Stimulated activated CD8-positive, alpha-beta memory T cell treated with anti-CD3 and anti-CD28 coated beads, Interleukin-12 subunit alpha, Interleukin-12 subunit beta, amount 100 ng/mL, for 4 hours (primary cell): ENCODE results near the gene SCNN1B.
"Not testable (repeated sequence)": the region's sequence is repeated elsewhere in the genome, so short reads cannot be mapped to it uniquely, and the experiment has no call there.

Source experiments
- DNase-seq: peaks from one replicate; pipeline ENCODE4 v3.0.0-alpha.2; 2020; ENCODE audit warnings: low read depth

The SCNN1B gene

DNA sequence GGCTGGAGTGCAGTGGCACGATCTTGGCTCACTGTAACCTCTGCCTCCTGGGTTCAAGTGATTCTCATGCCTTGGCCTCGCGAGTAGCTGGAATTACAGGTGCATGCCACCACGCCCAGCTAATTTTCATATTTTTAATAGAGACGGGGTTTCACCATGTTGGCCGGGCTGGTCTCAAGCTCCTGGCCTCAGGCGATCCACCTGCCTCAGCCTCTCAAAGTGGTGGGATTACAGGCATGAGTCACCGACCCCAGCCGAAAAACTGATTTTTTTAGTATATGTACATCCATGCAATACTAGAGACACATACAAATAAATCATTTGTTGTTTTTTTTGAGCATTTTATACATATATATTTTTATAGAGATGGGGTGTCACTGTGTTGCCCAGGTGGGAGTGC is 79.6 kb downstream of the SCNN1B start:
- not testable (repeated sequence) for DNase-seq

DNA sequence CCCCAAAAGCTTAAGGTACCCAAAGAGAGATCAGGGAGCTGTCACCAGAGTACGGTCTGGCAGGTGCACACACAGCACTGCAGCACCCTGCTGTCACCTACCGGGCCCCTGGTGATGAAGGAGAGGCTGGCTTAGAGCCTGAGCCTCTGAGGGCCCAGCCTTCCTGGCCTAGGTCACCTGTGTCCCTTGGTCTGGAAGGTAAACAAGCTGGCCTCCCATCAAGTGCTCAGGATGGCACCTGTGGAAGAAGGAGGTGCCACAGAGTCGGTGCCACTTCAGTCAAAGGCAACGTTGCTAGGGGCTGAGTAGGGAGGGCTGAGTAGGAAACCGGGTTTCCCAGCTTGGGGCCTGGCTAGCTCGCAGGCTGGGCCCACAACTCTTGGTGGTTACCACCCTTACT is 80.2 kb downstream of the SCNN1B start:
- DNase-seq = no peak

DNA sequence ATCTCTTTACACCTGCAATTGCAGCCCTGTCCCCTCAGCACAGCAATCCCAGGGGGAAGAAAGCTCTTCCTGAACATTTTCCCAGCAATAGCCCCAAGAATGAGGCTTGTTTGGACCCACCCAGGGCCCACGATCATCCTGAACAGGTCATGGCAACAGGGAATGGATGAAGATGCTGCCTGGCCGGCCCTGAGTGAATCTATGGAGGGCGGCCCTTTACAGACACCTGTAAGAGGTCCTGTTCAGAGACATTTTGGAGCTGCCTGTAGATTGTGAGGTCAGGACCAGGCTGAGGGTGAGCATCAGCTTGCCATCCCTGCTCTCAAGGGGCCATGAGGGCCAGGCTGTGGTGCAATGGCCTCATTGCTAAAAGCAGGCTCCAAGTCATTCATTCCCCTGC is 81.8 kb downstream of the SCNN1B start:
- DNase-seq = no peak

DNA sequence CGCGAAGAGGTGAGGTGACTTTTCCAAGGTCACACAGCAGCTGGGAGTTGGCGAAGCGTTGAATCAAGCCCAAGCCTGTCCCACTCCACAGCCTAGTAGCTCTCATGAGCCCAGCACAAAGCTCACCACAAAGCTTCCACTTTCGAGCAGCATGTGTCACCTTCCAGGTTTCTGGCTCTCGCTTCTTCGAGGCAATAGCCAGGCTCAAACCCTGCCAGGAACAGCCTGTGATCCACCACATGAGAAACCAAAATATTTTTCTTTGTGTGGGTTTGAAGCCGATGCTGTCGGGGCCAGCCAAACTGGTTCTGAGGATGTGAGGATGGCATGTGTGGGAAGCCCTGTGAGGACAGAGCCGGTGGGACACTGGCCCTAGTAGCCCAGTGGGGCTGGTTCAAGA is 82.8 kb downstream of the SCNN1B start:
- no peak for DNase-seq

DNA sequence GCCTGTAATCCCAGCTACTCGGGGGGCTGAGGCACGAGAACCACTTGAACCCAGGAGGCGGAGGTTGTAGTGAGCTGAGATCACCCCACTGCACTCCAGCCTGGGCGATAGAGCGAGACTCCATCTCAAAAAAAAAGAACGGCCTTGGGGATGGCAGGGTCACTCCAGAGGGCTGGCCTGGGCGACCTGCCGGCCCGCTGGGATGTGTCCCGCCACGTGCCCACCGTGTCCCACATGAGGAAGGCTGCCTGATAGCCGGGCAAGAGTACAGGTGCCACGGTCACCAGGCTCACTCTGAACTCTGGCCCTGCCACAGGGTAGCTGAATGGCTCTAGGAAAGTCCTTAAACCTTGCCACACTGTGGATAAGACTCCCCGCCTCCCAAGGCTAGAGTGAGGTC is 83.3 kb downstream of the SCNN1B start:
- DNase-seq = no peak

DNA sequence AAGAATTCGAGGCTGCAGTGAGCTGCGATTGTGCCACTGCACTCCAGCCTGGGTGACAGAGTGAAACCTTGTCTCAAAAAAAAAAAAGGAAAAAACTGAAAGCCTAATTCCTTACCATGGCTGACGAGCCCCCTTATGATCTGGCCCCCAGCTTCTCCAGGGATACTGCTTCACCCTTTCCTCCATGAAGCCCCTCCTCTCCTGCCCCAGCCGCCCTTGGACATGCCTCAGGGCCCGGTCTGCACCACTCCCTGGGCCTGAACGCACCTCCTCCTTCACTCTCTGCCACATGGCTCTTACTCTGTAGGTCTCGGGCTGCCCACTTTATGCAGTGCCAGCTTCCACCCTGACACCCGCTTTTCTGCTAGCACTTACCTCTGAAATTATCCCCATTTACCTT is 85.6 kb downstream of the SCNN1B start:
- no peak for DNase-seq

DNA sequence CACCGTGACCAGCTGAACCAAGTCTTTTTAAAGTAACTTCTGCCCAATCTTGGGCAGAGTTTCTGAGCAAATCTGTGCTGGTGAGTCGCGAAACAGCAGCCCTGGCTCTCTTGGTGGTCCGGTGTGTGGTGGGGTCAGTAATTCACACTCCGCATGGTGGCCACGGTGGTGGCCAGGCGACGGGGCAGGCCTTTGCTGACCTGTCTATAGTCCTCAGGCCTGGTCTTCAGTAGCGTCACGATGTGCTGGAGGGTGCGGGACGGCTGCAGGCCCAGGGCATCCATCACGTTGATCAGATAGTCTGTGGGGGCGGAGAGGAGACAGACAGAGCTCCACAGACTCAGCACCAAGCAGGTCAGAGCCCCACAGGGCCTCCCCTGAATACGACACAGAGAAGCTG is 86.7 kb downstream of the SCNN1B start:
- no peak for DNase-seq

DNA sequence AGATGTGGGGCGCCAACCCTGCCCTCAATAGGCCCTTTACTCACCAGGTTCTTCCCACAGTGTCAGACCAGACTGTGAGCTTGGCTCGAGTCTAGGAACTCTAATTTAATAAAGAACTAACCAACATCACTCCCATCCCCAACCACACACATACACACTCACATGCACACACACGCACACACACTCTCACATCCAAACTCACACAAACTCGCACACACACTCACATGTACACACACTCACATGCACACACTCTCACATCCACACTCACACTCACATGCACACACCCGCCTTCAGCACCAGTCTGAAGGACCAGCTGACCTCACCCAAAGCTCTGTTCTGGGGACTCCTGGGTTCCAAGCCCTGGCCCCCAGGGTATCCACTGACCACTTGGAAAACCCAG is 87.1 kb downstream of the SCNN1B start:
- DNase-seq = no peak

DNA sequence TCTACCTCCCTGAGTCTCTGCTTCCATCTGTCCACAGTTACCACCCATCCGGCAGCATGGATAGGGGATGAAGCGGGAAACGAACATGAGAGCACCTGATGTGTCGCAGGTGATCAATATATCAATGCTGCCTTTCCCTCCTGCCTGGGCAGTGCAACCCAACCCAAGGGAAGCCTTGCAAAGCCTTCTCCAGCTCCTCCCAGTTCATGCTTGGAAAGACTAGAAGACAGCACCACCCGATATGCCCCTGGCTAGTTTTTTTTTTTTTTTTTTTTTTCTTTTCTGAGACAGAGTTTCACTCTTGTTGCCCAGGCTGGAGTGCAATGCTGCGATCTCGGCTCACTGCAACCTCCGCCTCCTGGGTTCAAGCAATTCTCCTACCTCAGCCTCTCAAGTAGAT is 87.8 kb downstream of the SCNN1B start:
- not testable (repeated sequence) for DNase-seq

DNA sequence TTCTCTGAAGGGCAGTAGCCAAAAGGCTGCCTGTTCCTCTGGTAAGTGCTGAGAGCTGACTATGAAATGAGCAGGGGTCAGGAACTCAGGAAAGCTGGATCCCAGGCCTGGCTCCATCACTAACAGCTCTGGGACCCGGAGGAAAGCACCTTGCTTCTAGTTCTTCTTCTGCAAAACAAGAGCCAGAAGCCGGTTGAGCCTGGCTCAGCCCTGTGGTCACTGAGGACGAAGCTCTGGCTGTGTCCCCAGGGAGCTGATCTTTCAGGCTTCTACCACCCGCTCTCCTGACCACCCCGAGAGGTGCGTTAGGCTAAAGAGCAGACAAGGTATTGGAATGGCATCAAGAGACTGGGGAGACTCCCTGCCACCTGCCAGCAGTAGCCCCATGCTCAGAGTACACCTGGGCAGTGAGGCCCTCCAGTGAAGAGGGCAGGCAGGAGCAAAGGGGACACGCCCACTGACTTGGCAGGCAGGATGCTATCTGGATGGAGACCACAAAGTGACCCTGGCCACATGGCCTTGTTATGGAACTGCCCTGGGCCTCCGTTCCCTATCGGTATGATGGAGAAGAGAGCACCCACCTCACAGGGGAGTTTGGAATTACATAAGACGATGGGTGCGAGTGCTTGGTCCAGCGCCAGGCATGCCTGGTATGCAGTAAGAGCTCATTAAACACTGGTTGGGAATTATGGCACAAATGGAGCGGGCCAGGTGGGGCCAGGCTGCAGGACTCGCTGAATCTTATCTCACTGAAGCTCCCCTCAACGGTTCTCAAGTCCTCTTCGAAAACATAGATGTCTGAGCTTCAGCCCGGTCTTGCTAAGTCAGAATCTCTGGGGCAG is 89.5 kb downstream of the SCNN1B start:
- DNase-seq = no peak

DNA sequence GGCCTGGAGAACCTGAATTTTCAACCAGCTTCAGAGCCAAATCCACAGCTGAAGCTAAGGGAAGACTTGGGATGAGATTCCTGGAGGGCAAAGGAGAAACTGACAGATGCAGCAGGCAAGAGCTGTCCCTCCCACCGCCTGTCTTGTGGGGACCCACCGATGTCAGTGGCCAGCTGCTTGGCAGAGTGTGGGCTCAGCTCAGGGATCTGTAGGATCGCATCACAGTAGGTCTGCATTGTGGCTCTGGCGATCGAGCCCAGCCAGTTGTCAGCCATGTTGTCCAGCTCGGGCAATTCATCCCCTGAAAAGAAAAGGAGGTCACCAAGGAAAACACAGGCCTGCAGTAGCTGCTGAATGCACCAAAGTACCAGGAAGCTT is 90.1 kb downstream of the SCNN1B start:
- DNase-seq = no peak

DNA sequence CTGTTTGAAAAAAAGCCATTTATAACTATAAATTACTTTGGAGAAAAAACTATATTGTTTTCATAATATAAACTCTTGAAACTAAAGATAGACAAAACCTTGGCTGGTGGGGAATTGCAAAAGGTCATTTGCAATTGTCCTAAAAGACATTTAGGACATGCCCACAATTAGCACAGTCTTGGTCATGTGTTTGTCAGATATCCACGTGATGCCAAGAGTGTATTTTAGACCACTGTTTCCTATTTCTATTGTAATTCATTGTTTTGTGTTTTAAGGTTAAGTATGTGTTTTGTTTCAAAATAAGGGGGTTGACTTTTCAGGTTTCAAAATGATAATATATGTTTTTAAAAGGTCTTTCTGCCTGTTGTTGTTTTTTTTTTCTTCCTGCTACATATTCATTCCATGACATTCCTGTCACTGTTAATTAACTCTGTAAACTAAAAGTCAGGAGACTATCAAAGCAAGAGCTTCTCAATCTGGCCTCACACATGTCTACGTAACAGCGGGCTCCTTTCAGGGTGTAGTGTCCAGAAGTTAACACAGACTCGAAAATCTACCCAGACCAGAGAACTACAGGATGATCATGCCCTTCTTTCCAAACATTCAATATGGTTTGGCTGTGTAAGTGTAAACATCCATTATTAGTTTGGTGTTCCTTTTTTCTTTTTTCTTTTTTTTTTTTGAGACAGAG is 92.2 kb downstream of the SCNN1B start:
- no peak for DNase-seq

DNA sequence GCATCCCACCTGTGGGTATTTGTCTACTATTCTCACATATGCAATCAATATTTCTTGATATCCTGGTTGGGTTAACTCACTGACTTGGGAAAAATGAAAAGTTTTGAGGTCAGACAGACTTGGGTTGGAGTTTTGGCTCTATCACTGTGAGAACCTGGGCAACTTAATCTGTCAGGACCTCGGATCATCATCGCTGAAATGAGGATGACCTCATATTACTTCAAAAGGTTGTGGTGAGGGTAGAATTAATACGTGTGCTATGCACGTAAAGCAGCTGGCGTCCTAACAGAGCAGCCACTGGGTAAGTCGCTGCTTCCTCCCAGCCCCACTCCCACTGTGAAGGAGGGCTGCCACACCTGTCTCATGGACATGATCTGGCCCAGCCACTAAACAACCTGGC is 93.6 kb downstream of the SCNN1B start:
- no peak for DNase-seq

DNA sequence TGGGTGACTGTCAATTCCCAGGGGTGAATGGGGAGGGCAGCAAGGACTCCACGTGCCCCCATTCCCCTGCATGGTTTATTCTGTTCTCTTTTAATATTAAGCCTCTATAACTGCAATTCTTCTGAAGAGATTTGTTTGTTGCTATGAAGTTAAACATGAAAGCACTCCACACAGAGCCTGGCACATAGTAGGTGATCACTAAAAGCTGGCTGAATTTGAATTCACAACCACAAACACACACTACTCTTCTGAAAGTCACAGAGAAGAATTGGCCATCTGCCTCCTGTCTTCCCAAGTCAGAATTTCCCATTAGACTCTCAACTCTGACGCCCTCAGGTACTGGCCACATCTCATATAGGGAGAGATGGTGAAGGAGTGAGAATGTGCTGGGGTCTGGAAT is 95.4 kb downstream of the SCNN1B start:
- DNase-seq = no peak

DNA sequence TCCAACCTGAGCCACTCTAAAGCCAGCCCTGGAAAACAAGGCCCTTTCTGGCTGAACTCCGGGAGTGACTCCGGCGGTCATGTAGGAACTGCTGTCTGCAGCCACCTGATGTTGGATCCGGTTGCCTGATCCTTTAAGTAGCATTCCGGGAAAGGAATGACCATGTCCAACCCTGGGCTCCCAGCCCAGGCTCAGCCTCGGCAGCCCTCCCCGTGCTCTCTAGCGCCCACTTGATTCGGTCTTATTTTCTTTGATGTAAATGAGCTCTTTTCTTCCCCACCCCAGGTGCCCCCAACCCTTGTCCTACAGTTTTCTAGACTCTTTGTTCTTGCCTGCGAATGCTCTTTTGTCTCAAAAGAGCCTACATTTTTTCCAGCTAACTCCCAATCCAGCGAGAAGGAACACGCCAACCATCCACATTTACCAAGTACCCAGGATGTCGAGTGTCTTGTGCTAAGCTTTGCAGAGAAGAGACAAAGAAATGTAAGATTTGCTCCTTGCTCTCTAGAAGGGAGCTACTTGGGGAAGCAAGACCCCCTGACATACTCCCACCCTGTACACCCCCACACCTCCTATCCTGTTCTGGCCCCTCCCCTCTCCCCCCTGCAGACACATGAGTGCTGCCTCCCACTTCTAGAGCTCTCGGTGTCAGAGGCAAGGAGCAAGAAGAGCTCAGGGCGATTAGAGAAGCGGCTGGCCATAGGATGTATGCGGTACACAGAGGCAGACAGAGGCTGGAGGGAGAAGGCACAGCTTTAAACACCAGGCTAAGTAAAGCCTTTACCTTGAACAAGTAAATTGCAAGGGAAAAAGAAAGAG is 97.1 kb downstream of the SCNN1B start:
- DNase-seq = no peak

DNA sequence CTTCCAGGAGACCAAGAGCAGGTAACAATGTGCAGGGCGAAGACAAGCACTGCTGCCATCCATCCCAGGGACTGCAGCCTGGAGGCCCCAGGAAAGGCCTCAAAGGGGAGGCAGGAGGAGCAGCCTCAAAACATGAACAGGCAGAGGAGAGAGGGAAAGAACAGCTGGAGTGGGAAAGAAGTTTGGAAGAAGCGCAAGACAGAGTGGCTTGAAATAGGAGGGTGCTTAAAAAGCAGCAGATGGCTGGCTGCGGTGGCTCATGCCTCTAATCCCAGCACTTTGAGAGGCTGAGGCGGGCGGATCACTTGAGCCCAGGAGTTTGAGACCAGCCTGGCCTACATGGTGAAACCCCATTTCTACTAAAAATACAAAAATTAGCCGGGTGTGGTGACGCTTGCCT is 98.3 kb downstream of the SCNN1B start:
- not testable (repeated sequence) for DNase-seq

DNA sequence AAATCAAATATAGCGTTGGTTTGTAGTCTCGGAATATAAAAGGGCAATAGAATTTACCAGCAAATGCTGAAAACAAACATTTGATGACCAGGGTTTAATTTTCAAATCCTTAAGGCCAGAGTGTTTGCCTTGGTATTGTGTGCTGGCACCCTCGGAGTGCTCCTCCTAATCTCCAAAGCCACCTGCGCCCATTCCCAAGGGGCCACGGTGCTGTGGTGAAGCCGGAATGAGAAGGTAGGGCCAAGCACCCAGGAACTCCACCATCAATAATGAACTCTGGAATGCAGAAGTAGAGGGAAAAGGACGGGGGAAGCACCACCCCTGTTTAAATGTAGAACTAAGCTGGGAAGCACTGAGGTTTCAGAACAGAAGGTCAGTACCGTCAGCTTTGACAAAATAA is 99.0 kb downstream of the SCNN1B start:
- DNase-seq = no peak

DNA sequence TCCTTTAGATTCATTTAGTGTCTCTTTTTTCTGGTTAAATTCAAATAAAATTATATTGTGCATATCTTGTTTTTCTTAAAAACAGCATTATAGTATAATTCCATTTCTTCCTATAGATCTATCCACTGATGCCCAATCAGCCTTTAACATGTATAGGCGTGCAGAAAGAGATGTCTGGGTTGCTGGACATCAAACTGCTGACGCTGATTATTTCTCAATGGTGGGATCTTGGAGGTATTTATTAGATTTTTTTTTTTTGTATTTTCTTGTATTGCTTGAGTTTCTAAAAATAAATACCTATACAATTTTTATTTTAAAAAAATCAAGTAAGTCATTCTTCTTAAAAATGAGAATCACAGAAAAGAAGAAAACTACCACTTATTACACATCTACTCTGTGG is 100.0 kb downstream of the SCNN1B start:
- no peak for DNase-seq

DNA sequence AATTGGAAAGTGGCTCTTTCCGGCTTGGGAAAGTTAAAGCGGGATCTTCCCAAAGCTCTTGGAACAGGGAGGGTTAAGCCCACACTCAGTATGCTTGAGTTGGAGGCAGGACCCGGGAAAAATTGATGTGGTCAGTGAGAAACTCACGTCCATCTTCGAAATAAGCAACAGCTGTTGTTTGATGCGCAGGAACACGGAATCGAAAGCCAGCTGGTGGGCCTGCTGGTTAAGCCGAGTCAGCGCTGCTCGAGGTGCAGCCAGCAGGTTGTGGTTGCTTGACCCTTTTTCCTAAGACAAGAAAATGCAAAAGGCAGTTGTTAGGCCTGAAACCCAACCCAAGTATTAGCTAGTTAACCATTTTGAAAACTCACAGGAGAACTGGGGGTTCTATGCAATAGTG is 101.4 kb downstream of the SCNN1B start:
- no peak for DNase-seq

DNA sequence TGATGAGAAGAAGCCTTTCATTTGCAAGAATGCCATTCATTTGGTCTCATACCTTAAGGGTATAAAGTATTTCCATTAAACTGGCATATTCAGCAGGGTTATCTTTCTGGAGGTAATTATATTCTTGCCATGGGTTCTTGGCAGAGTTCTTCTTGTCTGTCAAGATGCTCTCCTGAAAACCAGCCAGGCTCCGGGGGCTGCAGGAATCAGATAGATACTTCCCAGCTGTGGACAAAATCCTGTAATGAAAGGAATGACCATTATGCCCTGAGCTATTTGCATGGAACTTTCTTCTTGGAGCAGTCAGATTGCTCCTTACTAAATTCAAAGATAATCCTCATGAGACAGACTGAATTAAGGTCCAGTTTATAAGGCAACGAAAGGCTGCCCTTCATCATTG is 103.9 kb downstream of the SCNN1B start:
- no peak for DNase-seq

DNA sequence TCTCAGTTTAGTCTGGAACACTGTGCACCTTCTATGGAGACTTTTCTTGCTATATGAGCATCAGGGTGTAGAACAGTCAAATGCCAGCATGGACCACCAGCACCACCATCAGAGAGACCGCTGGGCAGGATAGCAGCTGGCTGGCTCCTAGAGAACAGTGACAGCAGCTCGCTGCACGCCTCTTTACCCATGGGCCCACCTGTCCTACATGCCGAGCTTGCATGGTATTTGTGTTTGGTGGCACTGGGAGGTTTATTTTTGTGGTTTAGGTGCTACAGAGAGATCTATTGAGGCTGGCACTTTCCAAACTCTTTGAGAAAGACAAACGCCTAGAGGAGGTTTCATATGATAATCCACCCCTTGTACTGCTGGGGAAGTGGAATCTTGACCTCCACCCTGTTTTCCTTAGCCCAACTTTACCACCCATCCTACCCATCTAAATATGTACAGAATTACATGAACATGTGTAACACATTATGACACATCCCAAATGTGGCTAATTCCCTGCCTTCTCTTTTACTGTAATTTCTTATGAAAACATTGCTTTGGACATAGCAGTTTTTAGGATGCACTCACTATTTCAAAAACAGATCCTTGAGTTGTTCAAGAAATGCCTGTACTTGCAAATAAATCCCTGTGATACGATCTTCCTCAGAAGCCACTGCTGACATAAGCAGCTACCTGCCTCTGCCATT is 104.6 kb downstream of the SCNN1B start:
- DNase-seq = no peak

DNA sequence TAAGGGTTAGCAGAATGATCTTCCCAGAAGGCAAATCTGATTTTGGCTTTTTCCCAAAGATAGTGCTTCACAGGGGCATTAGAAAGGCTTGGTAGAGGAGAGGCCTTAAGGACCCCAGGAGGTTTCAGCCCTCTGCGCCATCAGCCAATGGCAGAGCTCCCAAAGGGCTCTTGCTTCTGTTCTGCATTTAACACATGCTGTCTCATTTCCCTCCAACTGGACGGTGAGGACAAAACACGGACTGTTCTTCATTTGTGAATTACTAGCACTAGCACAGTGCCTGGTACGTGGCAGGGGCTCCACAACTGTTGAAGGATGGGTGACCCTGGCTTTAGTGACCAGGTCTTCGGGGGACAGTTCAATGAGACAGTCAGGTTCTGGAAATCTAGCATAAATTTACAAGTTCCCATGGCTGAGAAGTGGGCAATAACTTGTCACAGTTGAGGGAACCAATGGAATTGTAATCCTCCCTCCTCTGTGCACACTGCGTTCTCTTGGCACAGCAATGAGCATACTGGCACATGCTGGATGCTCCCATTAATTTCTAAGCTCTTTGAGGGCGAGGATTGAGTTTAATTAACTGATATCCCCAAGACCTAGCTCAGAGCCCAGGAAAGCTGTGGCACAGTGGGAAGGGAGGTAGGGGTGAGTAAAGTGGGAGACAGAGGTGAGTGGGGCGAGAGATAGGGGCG is 105.5 kb downstream of the SCNN1B start:
- DNase-seq = no peak
